T47D (cell line): ENCODE data around the gene RBM33.

Experiments used
- DNase-seq, 2 experiments: peaks; one replicate each; pipeline versions ENCODE4 v3.0.0 to v3.0.0-alpha.2; 2011 to 2012; ENCODE audit warnings: low read depth in 1 of 2, low spot score in 1 of 2
- JUND ChIP-seq: IDR thresholded peaks from 2 replicates; pipeline ENCODE4 v1.6.1; 2012; ENCODE audit warnings: low read depth
- in situ Hi-C: cut with HindIII; loops from 2 replicates; pipeline ENCODE4 v1.10.0; 2016; ENCODE audit warnings: low sequenced_read_pairs, low pct_unique_long_range_greater_than_20kb

RBM33 gene

DNA sequence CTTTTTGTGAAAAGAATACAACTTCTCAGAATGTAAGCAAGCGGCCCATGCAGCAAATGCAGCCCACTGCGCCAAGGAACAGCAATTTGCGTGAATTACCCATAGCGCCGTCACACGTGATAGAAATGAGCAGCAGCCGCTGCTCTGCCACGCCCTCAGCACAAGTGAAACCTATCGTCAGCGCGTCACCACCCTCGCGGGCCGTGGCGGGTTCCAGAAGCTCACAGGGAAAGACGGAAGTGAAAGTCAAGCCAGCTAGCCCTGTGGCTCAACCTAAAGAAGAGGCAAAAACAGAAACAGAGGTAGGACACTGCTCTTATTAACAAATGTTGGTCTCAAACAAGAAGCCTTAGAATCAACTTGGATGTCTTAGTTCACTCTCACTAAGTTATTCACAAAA lies 97.3 kb downstream of the RBM33 start:
- in situ Hi-C loops = no loop called here
- no peak for TF ChIP-seq JUND
- no peak for DNase-seq

DNA sequence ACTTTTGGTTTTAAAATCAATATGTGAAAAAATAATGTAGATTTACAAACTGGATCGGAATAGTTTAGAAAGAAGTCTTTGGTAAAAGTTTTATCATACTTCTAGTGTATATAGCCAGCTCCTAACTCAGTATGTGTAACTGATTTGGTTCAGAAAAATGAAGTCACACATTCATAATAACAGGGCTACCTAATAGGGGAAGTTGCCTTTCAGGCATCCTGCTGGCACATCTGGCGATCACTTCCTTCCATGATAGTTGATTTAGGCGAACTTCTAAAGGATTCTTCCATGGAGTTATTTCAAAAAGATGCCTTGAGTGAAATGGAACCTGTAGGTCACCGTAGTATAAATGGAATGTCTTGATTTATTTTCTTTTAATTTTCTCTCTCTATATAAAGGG lies 98.7 kb downstream of the RBM33 start:
- DNase-seq = no peak
- in situ Hi-C loops = no loop called here
- TF ChIP-seq JUND = no peak

DNA sequence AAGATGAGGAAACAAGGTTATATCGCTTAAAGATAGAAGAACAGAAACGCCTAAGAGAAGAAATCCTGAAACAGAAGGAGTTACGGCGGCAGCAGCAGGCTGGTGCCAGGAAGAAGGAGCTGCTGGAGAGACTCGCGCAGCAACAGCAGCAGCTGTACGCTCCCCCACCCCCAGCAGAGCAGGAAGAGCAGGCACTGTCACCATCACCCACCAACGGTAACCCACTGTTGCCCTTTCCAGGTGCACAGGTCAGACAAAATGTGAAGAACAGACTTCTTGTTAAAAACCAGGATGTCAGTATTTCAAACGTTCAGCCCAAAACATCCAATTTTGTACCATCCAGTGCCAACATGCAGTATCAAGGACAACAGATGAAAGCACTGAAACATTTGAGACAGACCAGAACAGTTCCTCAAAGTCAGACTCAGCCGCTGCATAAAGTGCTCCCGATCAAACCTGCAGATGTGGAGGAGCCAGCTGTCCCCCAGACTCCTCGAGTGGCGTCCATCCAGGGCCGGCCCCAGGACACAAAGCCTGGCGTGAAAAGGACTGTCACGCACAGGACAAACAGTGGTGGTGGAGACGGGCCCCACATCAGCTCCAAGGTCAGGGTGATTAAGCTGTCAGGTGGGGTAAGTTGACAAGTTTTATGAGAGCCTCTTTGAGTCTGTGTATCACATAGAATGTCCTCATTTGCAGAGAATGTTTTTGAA lies 100.7 kb downstream of the RBM33 start:
- no peak for TF ChIP-seq JUND
- in situ Hi-C loops = no loop called here
- DNase-seq = no peak

GRCh38 chr7:155745737-155746136 lies 101.3 kb downstream of the RBM33 start:
- in situ Hi-C loops = no loop called here
- no peak for DNase-seq
- no peak for TF ChIP-seq JUND

DNA sequence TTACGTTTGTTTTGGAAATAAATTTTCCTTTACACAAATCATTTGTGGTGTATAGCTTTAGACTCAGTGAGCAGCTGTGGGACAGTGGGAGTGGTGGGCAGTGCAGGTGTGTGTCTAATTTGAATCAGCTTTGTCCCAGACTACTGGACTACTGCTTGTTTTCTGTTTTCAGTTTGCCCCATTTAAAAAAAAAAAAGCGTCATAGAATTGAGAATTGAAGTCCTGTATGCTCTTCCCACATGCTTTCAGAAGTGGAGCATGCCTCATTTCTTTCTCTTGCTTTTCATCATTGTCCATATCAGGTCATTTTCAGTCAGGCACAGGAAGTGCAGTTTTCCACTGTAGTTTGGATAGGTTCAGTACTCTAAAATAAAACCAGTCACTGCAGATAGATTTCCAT lies 101.7 kb downstream of the RBM33 start:
- DNase-seq = no peak
- in situ Hi-C loops = no loop called here
- no peak for TF ChIP-seq JUND

- no peak for DNase-seq
- TF ChIP-seq JUND = no peak
- in situ Hi-C loops = no loop called here
Observed at GRCh38 chr7:155747209-155747608, 102.7 kb downstream of the RBM33 start.

DNA sequence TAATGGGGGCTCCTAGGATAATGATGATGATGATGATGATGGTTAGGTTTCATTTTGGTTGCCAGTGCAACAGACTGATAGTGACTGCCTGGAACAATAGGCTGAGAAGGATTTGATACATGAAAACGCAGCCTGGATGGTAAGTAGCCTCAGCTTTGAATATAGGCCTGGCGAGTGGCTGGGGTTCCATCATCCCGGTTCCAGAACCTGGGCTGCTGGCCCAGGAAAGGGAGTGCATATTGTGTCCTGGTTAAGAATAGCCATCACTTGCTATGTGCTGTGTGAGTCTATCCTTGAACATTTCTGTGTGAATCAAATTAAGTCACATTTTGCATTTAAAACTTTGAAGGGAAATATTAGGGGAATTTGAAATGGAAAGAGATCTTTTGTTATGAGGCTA lies 105.1 kb downstream of the RBM33 start:
- TF ChIP-seq JUND = no peak
- in situ Hi-C loops = no loop called here
- DNase-seq = no peak

- DNase-seq = peak in 1 of 2 experiments; percentile 6
- TF ChIP-seq JUND = no peak
- in situ Hi-C loops = no loop called here
Observed at GRCh38 chr7:155750255-155751125, 106.0 kb downstream of the RBM33 start.

DNA sequence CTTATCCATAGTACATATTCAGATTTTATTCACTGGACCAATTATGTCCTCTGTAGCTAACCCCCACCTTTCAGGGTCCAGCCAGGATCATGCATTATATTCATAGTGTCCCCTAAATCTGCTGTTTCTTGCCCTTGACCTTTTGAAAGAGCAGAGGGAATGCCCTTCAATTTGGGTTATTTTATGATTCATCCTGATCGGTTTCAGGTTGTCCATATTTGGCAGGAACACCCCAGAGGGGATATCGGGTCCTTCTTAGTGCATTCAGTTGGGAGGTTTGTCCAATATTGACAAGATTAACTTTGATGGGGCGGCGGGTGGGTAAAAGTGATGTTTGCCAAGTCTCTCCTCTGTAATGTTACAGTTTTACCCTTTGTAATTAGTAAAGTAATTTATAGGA lies 106.9 kb downstream of the RBM33 start:
- no peak for TF ChIP-seq JUND
- DNase-seq = no peak
- in situ Hi-C loops = no loop called here

DNA sequence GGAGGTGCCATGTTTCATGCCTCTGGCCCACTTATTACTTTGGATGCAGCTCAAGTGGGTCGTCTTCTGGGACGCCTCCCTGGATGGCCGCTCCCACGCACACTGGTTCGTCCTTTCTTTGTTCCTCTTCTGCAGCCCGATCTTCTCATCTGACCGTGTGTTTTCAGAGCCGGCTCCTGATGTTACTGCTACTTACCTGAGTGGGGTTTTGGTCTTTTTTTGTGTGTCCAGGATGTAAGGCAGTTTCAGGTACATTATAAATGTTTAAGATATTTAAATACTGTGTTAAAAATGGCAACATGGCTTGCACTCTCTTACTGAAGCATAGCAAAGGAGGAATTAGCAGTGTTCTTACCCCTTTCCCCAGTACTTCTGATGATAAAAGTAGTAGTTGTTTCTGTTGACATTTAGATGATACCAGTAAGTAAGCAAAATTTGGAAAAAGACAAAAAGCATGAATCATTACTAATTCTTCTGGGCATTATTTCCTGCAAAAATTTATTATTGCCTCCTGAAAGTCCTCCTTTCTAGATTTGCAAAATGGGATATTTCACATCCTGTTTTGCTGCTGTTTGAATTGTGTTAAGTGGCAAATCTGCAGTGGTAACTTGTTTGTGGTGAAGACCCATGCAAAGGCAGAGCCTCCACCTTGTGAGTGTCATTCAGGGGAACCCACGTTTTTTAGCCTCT lies 108.4 kb downstream of the RBM33 start:
- in situ Hi-C loops = no loop called here
- DNase-seq = no peak
- TF ChIP-seq JUND = no peak

- no peak for DNase-seq
- TF ChIP-seq JUND = no peak
- in situ Hi-C loops = no loop called here
Observed at GRCh38 chr7:155753446-155753965, 109.0 kb downstream of the RBM33 start.

DNA sequence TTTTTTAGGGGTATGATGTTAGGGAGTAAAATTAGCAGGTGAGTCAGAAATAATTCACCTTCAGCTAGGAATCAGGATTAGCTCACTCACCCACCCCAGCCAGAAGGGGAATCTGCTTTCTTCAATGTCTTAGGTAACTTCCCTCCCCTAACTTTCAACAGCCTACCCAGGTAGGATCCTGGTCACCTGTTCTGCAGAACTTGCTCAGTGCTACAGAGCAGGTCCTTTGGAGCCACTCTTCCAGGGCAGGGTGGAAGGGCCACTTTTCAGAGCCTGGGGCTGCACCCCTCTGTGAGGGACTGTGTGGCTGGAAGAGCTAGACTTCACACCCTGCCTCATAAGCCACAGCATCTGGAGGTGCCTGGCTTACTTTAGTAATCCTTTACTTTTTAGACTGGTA lies 109.7 kb downstream of the RBM33 start:
- no peak for DNase-seq
- TF ChIP-seq JUND = no peak
- in situ Hi-C loops = no loop called here

GRCh38 chr7:155755026-155755425 lies 110.6 kb downstream of the RBM33 start:
- in situ Hi-C loops = no loop called here
- no peak for TF ChIP-seq JUND
- no peak for DNase-seq
